Pancreas (tissue), 10 donors: ENCODE measurements around the gene MYLK. TPM values are rescaled to one million over a fixed set of nuclear protein-coding genes. Genes with fewer than 3 reads are reported as not detected.
"Not testable (repeated sequence)": the region's sequence is repeated elsewhere in the genome, so short reads cannot be mapped to it uniquely, and the experiment has no call there.

Source experiments
- ATAC-seq, 4 donors: fragments of 200-7000 bp; cut with Tn5 transposase; one replicate each; pipeline versions ENCODE4 v1.8.0 to v1.9.1; 2020; ENCODE audit warnings: mild to moderate bottlenecking in 4 of 4, moderate library complexity in 4 of 4
- DNase-seq, 6 donors: peaks; one replicate each; pipeline ENCODE4 v3.0.0-alpha.2; 2020
- FAIRE-seq: peaks from 2 replicates; lab custom pipeline; 2012; peaks lifted over from hg19 to GRCh38; lab: Jason Lieb, UNC
- H3K27ac ChIP-seq, 4 donors: fragments of 200-600 bp; sonication (generic); 1 replicate in 3 of 4; 2 replicates in 1 of 4; pipeline versions ENCODE4 v1.5.0 to v1.8.0; 2020
- H3K27me3 ChIP-seq, 4 donors: fragments of 200-600 bp; one replicate each; pipeline ENCODE4 v1.8.0; 2021
- H3K36me3 ChIP-seq, 3 donors: fragments of 200-600 bp; sonication (generic) in 1 of 3; one replicate each; pipeline versions ENCODE4 v1.5.0 to v1.8.0; 2020 to 2021
- H3K4me1 ChIP-seq, 3 donors: fragments of 200-600 bp; one replicate each; pipeline ENCODE4 v1.8.0; 2021
- H3K4me3 ChIP-seq, 4 donors: fragments of 200-600 bp; sonication (generic) in 2 of 4; one replicate each; pipeline versions ENCODE4 v1.5.0 to v1.8.0; 2020 to 2021
- H3K9me3 ChIP-seq, 4 donors: fragments of 200-600 bp; one replicate each; pipeline ENCODE4 v1.8.0; 2021
- WGBS, 2 donors: extraction: QIAGEN DNeasy Blood & Tissue Kit; methylation state at CpG; one replicate each; pipeline ENCODE4 v1.1.7; 2013; 5-methylcytosine and 5-hydroxymethylcytosine counted together
- intact Hi-C, 3 donors: fragments of 100-400 bp; cut with DNase I; formaldehyde crosslinking; loops; one replicate each; pipeline versions ENCODE4 v1.11.1 to v1.14.2; 2022
- polyA plus RNA-seq, 2 donors: library from polyadenylated mRNA; stranded (reverse); fragments of 200-250 nt; gene quantifications; one replicate each; pipeline ENCODE4 v1.2.3, GENCODE V29; 2013
- total RNA-seq, 6 donors: library from RNA; stranded (reverse); fragmentation: NEBNext Ultra II Directional in 4 of 6; extraction: Animal tissue kit (Norgen Biotek cat#: 25700) in 4 of 6; gene quantifications; one replicate each; pipeline versions ENCODE4 v1.2.1 to v1.2.4, GENCODE V29; 2021 to 2023
- TF ChIP-seq, protein P1 (sequence below), 4 donors: fragments of 200-600 bp; sonication (generic) in 3 of 4; IDR thresholded peaks; one replicate each; pipeline versions ENCODE4 v1.5.0 to v1.8.0; 2021; ENCODE audit warnings: antibody characterized with exemption in 4 of 4
- donor health status: healthy with polysubstance abuse.
- donor health status: DM: no; HTN: no; CAD: no; lungs with moderate emphysema.
- donor health status: DM: no; HTN: no; CAD: no.
- donor health status: control.
- donor health status: control.
- donor health status: Bipolar disorder and iron deficiency.
- donor health status: DM: yes; HTN: yes; CAD: no.
- donor health status: DM: no; HTN: no; CAD: no.
- donor health status: DM: no; HTN: no; CAD: no.
- donor health status: DM: yes; HTN: yes; CAD: no.

The MYLK gene
- total and polyA plus RNA-seq, 8 donors, result 3.1 to 12.0 (median 6.7) TPM

GRCh38 chr3:123719862-123720453, 164.2 kb downstream of the MYLK start:
- H3K27me3 ChIP-seq, result no peaks in the 10 kb centered on the region
- FAIRE-seq, result no peak
- no peak overlapping the region for H3K4me3 ChIP-seq
- peak in 1 of 4 donors; percentile 7 for ATAC-seq
- H3K27ac ChIP-seq, result no peak overlapping the region
- H3K4me1 ChIP-seq, result no peaks in the 10 kb centered on the region
- no peaks in the 10 kb centered on the region for H3K36me3 ChIP-seq
- 66 to 70% methylated on average over 14 of the region's 14 CpGs for WGBS, 2 donors
- no peak for DNase-seq
- intact Hi-C loops, result loop anchor here in 1 of 3 donors (5.0 kb wide), 1 partner anchor 63 kb away; no protein-coding TSS in a partner anchor
- TF ChIP-seq, protein P1, sequence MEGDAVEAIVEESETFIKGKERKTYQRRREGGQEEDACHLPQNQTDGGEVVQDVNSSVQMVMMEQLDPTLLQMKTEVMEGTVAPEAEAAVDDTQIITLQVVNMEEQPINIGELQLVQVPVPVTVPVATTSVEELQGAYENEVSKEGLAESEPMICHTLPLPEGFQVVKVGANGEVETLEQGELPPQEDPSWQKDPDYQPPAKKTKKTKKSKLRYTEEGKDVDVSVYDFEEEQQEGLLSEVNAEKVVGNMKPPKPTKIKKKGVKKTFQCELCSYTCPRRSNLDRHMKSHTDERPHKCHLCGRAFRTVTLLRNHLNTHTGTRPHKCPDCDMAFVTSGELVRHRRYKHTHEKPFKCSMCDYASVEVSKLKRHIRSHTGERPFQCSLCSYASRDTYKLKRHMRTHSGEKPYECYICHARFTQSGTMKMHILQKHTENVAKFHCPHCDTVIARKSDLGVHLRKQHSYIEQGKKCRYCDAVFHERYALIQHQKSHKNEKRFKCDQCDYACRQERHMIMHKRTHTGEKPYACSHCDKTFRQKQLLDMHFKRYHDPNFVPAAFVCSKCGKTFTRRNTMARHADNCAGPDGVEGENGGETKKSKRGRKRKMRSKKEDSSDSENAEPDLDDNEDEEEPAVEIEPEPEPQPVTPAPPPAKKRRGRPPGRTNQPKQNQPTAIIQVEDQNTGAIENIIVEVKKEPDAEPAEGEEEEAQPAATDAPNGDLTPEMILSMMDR (IDR thresholded peaks at IDR 0.05), result no peak
- H3K9me3 ChIP-seq, result no peaks in the 10 kb centered on the region

GRCh38 chr3:123719061-123719756, 164.9 kb downstream of the MYLK start:
- TF ChIP-seq, protein P1 (IDR thresholded peaks at IDR 0.05), result peak; percentile 43 to 56 (median 50)
- FAIRE-seq (peak; percentile 32), ATAC-seq (peak; percentile 62 to 89 (median 86)), DNase-seq (peak in 5 of 6 donors; percentile 41 to 83 (median 62))
- intact Hi-C loops, result loop anchor here in 1 of 3 donors (5.0 kb wide), 1 partner anchor 62 kb away; no protein-coding TSS in a partner anchor
- not testable (repeated sequence) for H3K4me3 ChIP-seq, H3K36me3 ChIP-seq, H3K27ac ChIP-seq, H3K4me1 ChIP-seq, H3K27me3 ChIP-seq, H3K9me3 ChIP-seq
- WGBS, 2 donors, result 28 to 30% methylated on average over 13 to 15 of the region's 15 CpGs

DNA sequence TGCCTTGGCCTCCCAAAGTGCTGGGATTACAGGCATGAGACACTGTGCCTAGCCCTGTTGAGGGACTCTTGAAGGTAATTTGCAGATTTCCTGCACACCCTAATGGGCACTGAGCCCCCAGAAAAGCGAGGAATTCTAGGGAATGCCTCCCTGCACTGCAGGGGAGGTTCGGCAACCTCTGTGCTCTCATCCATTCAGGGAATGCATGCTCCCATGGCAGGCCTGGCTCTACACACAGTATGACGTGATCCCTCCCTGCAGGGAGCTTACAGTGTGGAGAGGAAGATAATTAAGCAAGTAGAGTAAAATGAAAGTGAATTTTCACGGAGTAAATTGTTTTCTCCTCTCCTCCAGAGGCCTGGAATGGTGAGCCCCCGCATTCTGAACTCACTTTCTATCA, 166.0 kb downstream of the MYLK start:
- ATAC-seq (no peak), DNase-seq (no peak), FAIRE-seq (no peak)
- 64 to 74% methylated on average over 5 of the region's 5 CpGs for WGBS, 2 donors
- Histone ChIP-seq H3K36me3 (no peaks in the 10 kb centered on the region), H3K4me3 (no peak overlapping the region), H3K9me3 (no peaks in the 10 kb centered on the region), H3K27me3 (no peaks in the 10 kb centered on the region), H3K27ac (no peak overlapping the region), H3K4me1 (no peaks in the 10 kb centered on the region)
- intact Hi-C loops, result loop anchor here in 1 of 3 donors (5.0 kb wide), 1 partner anchor 61 kb away; no protein-coding TSS in a partner anchor
- TF ChIP-seq, protein P1 (IDR thresholded peaks at IDR 0.05), result no peak

GRCh38 chr3:123717451-123717850, 166.7 kb downstream of the MYLK start:
- WGBS, 2 donors, result 52 to 59% methylated on average over 2 of the region's 2 CpGs
- H3K27me3 ChIP-seq, H3K4me1 ChIP-seq, H3K9me3 ChIP-seq, FAIRE-seq, H3K36me3 ChIP-seq, H3K27ac ChIP-seq, ATAC-seq, H3K4me3 ChIP-seq, DNase-seq: not testable (repeated sequence)
- intact Hi-C loops, result loop anchor here in 1 of 3 donors (5.0 kb wide), 1 partner anchor 60 kb away; no protein-coding TSS in a partner anchor

DNA sequence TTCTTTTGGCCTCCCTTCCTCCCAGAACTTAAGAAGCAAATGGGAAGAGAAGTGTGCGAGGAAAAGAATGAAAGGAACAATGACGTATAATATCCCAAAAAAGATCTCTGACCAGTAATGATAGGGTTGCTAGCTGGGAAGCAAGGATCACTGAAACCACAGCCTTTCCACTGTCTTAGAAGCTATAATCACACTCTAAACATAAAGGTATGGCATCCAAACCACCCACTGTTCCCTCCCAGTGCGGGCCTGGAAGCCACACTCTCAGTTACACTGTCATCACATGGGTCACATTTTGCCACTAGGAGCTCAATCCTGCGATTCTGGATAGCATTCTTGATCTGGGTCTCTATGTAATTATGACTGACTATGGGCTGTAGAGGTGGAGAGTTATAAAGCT, 167.7 kb downstream of the MYLK start:
- TF ChIP-seq, protein P1 (IDR thresholded peaks at IDR 0.05), result no peak
- ATAC-seq (no peak), DNase-seq (no peak), FAIRE-seq (no peak)
- no peaks in the 10 kb centered on the region for H3K9me3 ChIP-seq
- no peak overlapping the region for H3K4me3 ChIP-seq
- H3K36me3 ChIP-seq, result no peaks in the 10 kb centered on the region
- intact Hi-C loops, result loop anchor here in 1 of 3 donors (5.0 kb wide), 1 partner anchor 59 kb away; no protein-coding TSS in a partner anchor
- 81 to 82% methylated on average over 4 of the region's 4 CpGs for WGBS, 2 donors
- no peak overlapping the region for H3K27ac ChIP-seq
- H3K27me3 ChIP-seq, result no peaks in the 10 kb centered on the region
- H3K4me1 ChIP-seq, result no peaks in the 10 kb centered on the region
